Activated CD8-positive, alpha-beta memory T cell treated with anti-CD3 and anti-CD28 coated beads for 24 hours (primary cell): ENCODE measurements around the gene HOXC5.

Source experiments
- DNase-seq: peaks from one replicate; pipeline ENCODE4 v3.0.0-alpha.2; 2020

The HOXC5 gene

GRCh38 chr12:53996240-53997203 lies 36.3 kb upstream of the HOXC5 start:
- no peak for DNase-seq

- DNase-seq = no peak
Observed at GRCh38 chr12:53997204-53998109, 35.4 kb upstream of the HOXC5 start.

- DNase-seq = no peak
Observed at GRCh38 chr12:53998110-53998899, 34.5 kb upstream of the HOXC5 start.

GRCh38 chr12:53998900-53999236 lies 34.0 kb upstream of the HOXC5 start:
- no peak for DNase-seq

GRCh38 chr12:53999559-54000115 lies 33.2 kb upstream of the HOXC5 start:
- no peak for DNase-seq

GRCh38 chr12:54000116-54001114 lies 32.4 kb upstream of the HOXC5 start, which contains the start of gene HOXC9:
HOXC9 (plus strand) TSS chr12:54000161; CDS start chr12:54000189, 28 bp downstream.
- no peak for DNase-seq

GRCh38 chr12:54001283-54002187 lies 31.3 kb upstream of the HOXC5 start:
- no peak for DNase-seq

- DNase-seq = no peak
Observed at GRCh38 chr12:54002278-54002914, 30.5 kb upstream of the HOXC5 start.

GRCh38 chr12:54002915-54003389 lies 29.9 kb upstream of the HOXC5 start:
- no peak for DNase-seq

- no peak for DNase-seq
Observed at GRCh38 chr12:54003625-54004024, 29.2 kb upstream of the HOXC5 start.

GRCh38 chr12:54004063-54004840 lies 28.6 kb upstream of the HOXC5 start:
- no peak for DNase-seq

GRCh38 chr12:54004841-54005530 lies 27.9 kb upstream of the HOXC5 start:
- no peak for DNase-seq

- no peak for DNase-seq
Observed at GRCh38 chr12:54005531-54005852, 27.4 kb upstream of the HOXC5 start.

- DNase-seq = peak; percentile 96
Observed at GRCh38 chr12:54005853-54006558, 26.8 kb upstream of the HOXC5 start.

GRCh38 chr12:54006559-54007220 lies 26.2 kb upstream of the HOXC5 start:
- no peak for DNase-seq

GRCh38 chr12:54007538-54008259 lies 25.2 kb upstream of the HOXC5 start:
- DNase-seq = no peak
